Kidney (tissue), 14 donors: ENCODE measurements around the gene LRP1. TPM values are rescaled to one million over a fixed set of nuclear protein-coding genes. Genes with fewer than 3 reads are reported as not detected.

Experiments
- DNase-seq, 5 donors: peaks; one replicate each; pipeline ENCODE4 v3.0.0-alpha.2; 2013 to 2020
- FAIRE-seq: peaks from 2 replicates; lab custom pipeline; 2012; peaks lifted over from hg19 to GRCh38; lab: Jason Lieb, UNC
- H3K27ac ChIP-seq, 2 donors: one replicate each; pipeline ENCODE4 v1.7.0; 2013; ENCODE audit warnings: low read depth in 2 of 2, low read length in 2 of 2, inconsistent platforms in 1 of 2
- H3K27me3 ChIP-seq: one replicate; pipeline ENCODE4 v1.7.1; 2013; ENCODE audit warnings: low read length, inconsistent platforms; ENCODE audit not compliant: control insufficient read depth, insufficient read depth
- H3K36me3 ChIP-seq, 3 donors: one replicate each; pipeline versions ENCODE4 v1.7.0 to v1.7.1; 2013; ENCODE audit warnings: low read length in 3 of 3, control low read depth in 1 of 3, inconsistent platforms in 1 of 3; ENCODE audit not compliant: insufficient read depth in 3 of 3, control insufficient read depth in 2 of 3
- H3K4me1 ChIP-seq, 3 donors: one replicate each; pipeline versions ENCODE4 v1.7.0 to v1.7.1; 2013; ENCODE audit warnings: low read length in 3 of 3, inconsistent platforms in 1 of 3, low read depth in 1 of 3; ENCODE audit not compliant: control insufficient read depth in 2 of 3, insufficient read depth in 2 of 3
- H3K4me3 ChIP-seq, 3 donors: one replicate each; pipeline versions ENCODE4 v1.7.0 to v1.8.1; 2013; ENCODE audit warnings: low read length in 3 of 3, control low read depth in 1 of 3, inconsistent platforms in 1 of 3
- H3K9ac ChIP-seq, 3 donors: one replicate each; pipeline versions ENCODE4 v1.7.0 to v1.7.1; 2013; ENCODE audit warnings: low read length in 3 of 3, control low read depth in 1 of 3, inconsistent platforms in 1 of 3
- H3K9me3 ChIP-seq, 3 donors: one replicate each; pipeline versions ENCODE4 v1.7.0 to v1.7.1; 2013; ENCODE audit warnings: low read length in 3 of 3, control low read depth in 1 of 3, inconsistent platforms in 1 of 3; ENCODE audit not compliant: control insufficient read depth in 2 of 3, insufficient read depth in 1 of 3
- CTCF ChIP-seq: IDR thresholded peaks from 3 replicates; pipeline ENCODE4 v1.5.1; 2012; ENCODE audit warnings: mild to moderate bottlenecking, moderate library complexity, borderline replicate concordance; ENCODE audit not compliant: insufficient read depth; ENCODE audit errors: extremely low read depth
- intact Hi-C: fragments of 100-400 bp; cut with DNase I; formaldehyde crosslinking; loops from one replicate; pipeline ENCODE4 v1.11.1; 2022
- polyA plus RNA-seq: library from polyadenylated mRNA; stranded (reverse); fragments of 350-450 nt; fragmentation: Illumina TruSeq; extraction: RNeasy Lipid Tissue Mini Kit (QIAGEN cat#74804); gene quantifications from one replicate; pipeline ENCODE4 v1.2.3, GENCODE V29; 2014; ENCODE audit warnings: low read depth, low replicate concordance; ENCODE audit not compliant: insufficient read depth
- total RNA-seq: library from RNA; stranded (reverse); fragmentation: NEBNext Ultra II Directional; extraction: Animal tissue kit (Norgen Biotek cat#: 25700); gene quantifications from one replicate; pipeline ENCODE4 v1.2.1, GENCODE V29; 2021
- donor health status: control.
- donor health status: control.
- donor health status: control.
- donor health status: control.
- donor health status: control.
- donor health status: DM: yes; HTN: yes; CAD: no.
- donor health status: Normal renal cell carcinoma (clear cell type).

The LRP1 gene
- total and polyA plus RNA-seq, 2 donors from 2014 or later: 18.7 to 121 TPM

DNA sequence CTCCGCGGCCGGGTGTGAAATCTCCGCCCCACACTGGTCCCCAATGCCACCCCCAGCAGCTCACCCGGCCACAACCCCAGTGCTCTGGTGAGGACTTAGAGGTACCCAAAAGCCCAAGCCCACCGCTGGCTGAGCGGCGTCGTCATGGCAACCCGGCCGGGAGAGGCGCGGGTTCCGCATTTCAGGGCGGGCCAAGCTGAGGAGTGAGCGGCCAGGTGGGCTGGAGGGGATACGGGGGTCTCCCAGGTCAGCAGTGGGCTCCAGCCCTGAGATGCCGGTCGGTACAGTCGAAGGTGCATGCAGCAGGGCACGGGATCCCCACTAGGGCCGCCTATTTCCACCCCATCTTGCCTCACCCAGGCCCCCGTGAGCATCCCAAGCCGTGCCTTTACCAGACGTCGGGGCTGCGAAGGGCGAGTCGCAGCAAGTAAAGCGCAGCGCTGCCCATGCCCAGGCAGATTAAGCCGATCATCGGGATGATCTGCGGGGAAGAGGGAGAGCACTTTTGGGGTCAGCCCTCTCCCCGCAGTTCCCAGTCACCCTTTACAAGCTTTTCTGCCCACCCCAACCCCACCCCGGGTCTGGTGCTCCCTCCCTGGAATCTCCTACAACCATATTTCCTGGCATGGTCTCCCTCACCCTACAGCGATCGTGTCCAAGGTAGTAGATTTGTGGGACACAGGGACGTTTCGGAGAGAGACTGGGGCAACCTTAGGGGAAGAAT is 108.1 kb downstream of the LRP1 start:
- no peak overlapping the region for H3K27ac ChIP-seq
- DNase-seq (peak in 1 of 5 donors; percentile 71), FAIRE-seq (no peak)
- peaks cover 3 to 26% (median 11%) of the 10 kb centered on the region in 3 donors for H3K36me3 ChIP-seq
- no peak overlapping the region for H3K9ac ChIP-seq
- intact Hi-C loops: no loop called here
- H3K27me3 ChIP-seq: peaks cover 31% of the 10 kb centered on the region
- peaks cover 3 to 23% (median 4%) of the 10 kb centered on the region in 3 donors for H3K4me1 ChIP-seq
- H3K4me3 ChIP-seq: no peak overlapping the region
- H3K9me3 ChIP-seq: no peaks in the 10 kb centered on the region
- TF ChIP-seq CTCF: no peak

- peak in 2 of 5 donors; percentile 46 to 57 for DNase-seq
- no peak overlapping the region for H3K27ac ChIP-seq
- H3K4me1 ChIP-seq: peaks cover 3 to 24% (median 4%) of the 10 kb centered on the region in 3 donors
- intact Hi-C loops: no loop called here
- H3K4me3 ChIP-seq: no peak overlapping the region
- peaks cover 33% of the 10 kb centered on the region for H3K27me3 ChIP-seq
- no peaks in the 10 kb centered on the region for H3K9me3 ChIP-seq
- H3K9ac ChIP-seq: no peak overlapping the region
- H3K36me3 ChIP-seq: peaks cover 3 to 23% (median 11%) of the 10 kb centered on the region in 3 donors
- no peak for TF ChIP-seq CTCF
- no peak for FAIRE-seq
Measured at GRCh38 chr12:57236925-57237595, 108.8 kb downstream of the LRP1 start.

GRCh38 chr12:57237596-57237931 is 109.3 kb downstream of the LRP1 start:
- FAIRE-seq: no peak
- H3K9ac ChIP-seq: no peak overlapping the region
- H3K9me3 ChIP-seq: no peaks in the 10 kb centered on the region
- H3K4me3 ChIP-seq: no peak overlapping the region
- no peak for TF ChIP-seq CTCF
- intact Hi-C loops: no loop called here
- no peak for DNase-seq
- H3K4me1 ChIP-seq: peaks cover 3 to 28% (median 4%) of the 10 kb centered on the region in 3 donors
- peaks cover 35% of the 10 kb centered on the region for H3K27me3 ChIP-seq
- peaks cover 3 to 18% (median 10%) of the 10 kb centered on the region in 3 donors for H3K36me3 ChIP-seq
- H3K27ac ChIP-seq: no peak overlapping the region
